Measurements from ENCODE around the gene DHTKD1. TPM values are rescaled to one million over a fixed set of nuclear protein-coding genes. Genes with fewer than 3 reads are reported as not detected.
A peak's percentile ranks its signal among the peaks of the same experiment; 100 is the strongest.

Gene DHTKD1
- total RNA-seq, 2 experiments from 2014 or later: 19.8 to 20.2 TPM

DNA sequence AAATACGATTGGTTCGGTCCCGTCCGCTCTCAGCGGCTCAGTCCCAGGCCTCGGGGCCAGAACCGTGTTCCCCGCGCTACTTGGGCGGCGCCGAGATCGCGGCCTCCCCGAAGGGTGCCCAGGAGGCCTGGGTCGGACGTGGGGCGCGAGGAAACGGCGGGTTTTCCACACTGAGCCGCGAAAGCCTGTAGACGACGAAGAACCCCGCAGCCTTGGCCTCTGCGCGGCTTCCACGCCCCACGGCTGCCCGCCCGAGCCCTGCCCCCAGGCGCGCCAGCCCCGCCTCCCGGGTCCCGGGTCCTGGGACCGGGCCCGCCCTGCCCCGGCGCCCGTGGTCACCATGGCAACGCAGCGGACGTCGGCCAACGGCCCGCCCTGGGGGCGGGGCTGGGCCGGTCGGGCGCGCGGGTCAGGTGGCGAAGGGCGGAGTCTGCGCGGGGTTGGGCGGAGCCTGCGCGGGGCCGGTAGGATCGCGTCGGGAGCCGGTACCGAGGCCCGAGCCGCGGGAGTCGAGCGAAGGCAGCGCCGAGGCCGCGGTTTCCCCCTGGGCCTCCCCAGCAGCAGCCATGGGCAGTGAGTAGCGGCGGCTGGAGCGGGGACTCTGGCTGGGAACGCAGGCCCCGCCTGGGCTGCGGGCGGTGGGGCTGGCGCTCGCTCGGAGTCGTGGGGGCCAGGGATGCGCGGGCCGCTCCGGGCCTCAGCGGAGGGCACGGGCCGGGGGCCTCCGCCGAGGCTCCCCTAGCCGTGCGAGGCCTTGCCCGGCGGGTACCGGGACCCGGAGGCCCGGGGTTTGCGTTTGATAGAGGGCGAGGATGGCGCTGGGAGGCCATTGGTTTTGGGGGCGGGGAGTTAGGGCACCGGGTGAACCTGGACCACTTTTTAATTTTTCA lies 60.7 kb downstream of the DHTKD1 start, which contains the start of gene SEC61A2:
Gene SEC61A2, plus strand, starts transcription at position 456 of the 890 bp plus-strand sequence. Its CDS starts 111 bp downstream, at position 567.
- Mint-ChIP-seq H3K4me1 (peaks cover 31% of the 10 kb centered on the region), H3K27ac (peak within 1 kb of the TSS; percentile 92), H3K4me3 (peak within 1 kb of the TSS; percentile 83), H3K9me3 (no peaks in the 10 kb centered on the region), H3K27me3 (no peaks in the 10 kb centered on the region), H3K36me3 (ENCODE audit: low read depth) (peaks cover 15% of the 10 kb centered on the region)
- ChIA-PET POLR2A (no interaction called here), CTCF (interaction anchor here (0.6 to 1.5 kb wide), 5 partner anchors 11 to 89 kb away, joined by 3 to 6 read pairs (median 3); no protein-coding TSS in a partner anchor)
- peak; percentile 97 for DNase-seq

DNA sequence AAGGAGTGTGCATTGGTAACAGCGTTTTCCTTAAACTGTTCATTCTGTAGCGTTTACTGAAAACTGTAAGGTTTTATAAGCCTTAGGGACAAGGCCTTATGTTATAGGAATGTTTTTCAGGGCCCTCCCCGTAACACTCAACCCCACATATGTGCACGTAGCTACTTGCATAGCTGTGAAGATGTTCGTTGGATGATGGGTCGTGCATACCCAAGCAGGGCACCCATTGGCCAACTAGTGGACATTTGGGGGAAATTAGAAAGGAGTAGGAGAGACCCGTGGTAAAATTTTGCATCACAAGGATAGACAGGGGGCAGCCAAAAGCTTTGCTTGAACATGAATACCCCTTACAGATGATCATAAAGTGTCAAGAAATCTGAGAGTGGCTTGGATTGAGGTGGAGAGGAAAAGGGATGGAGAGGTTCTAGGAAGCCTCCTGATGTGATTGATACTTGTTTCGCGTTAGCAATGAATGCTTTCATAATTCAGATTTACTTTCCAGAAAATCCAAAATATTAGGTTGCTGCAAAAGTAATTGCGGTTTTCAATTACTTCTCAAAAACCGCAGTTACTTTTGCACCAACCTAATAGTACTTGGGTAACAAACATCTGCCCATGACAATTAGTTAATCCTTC lies 61.6 kb downstream of the DHTKD1 start:
- Mint-ChIP-seq H3K36me3 (ENCODE audit: low read depth) (peaks cover 15% of the 10 kb centered on the region), H3K27ac (peak overlapping the region; percentile 83), H3K9me3 (no peaks in the 10 kb centered on the region), H3K27me3 (no peaks in the 10 kb centered on the region), H3K4me3 (peak overlapping the region; percentile 83), H3K4me1 (peaks cover 31% of the 10 kb centered on the region)
- CTCF ChIA-PET: interaction anchor here (0.6 to 1.5 kb wide), 5 partner anchors 10 to 90 kb away, joined by 3 to 6 read pairs (median 3); no protein-coding TSS in a partner anchor
- peak; percentile 53 for DNase-seq
- POLR2A ChIA-PET: no interaction called here

DNA sequence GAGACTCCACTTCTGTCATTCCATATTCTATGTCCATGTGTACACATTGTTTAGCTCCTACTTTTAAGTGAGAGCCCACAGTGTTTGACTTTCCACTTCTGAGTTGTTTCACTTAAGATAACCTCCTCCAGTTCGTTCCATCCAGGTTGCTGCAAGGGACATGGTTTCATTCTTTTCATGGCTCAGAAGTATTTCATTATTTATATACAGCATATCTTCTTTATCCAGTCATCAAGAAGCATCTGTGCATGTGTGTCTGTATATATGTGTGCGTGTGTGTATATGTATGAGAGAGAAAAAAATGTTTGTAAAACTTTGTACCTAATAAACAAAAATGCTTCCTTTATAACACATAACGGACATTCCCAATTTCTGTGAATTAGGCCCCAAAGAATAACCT lies 66.9 kb downstream of the DHTKD1 start:
- Mint-ChIP-seq H3K9me3 (no peaks in the 10 kb centered on the region), H3K36me3 (ENCODE audit: low read depth) (peaks cover 20% of the 10 kb centered on the region), H3K27ac (no peak overlapping the region), H3K27me3 (no peaks in the 10 kb centered on the region), H3K4me3 (no peak overlapping the region), H3K4me1 (peaks cover 12% of the 10 kb centered on the region)
- ChIA-PET CTCF (interaction anchor here (1.2 to 2.0 kb wide), 3 partner anchors 11 to 21 kb away, joined by 3 to 5 read pairs (median 3); no protein-coding TSS in a partner anchor), POLR2A (no interaction called here)
- no peak for DNase-seq

DNA sequence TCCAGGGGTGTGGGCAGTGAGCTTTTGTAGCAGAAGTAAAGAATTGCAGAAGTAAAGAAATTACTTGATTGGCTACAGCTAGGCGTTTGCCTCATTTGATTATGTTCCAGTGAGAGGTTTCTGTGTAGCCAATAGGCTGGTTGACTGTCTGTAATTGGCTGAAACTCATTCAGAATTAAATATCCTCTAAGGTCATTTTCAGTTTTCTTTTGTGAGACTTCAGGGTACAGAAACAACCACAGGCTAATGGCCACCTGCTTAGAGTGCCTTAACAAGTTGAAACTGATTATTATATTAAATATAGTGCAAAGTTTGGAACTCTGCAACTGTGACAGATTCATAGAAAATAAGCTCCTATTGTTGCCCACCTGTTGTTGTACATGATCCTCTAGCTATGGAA lies 71.3 kb downstream of the DHTKD1 start:
- Mint-ChIP-seq H3K36me3 (ENCODE audit: low read depth) (peaks cover 27% of the 10 kb centered on the region), H3K4me3 (no peak overlapping the region), H3K9me3 (no peaks in the 10 kb centered on the region), H3K4me1 (peaks cover 2% of the 10 kb centered on the region), H3K27ac (no peak overlapping the region), H3K27me3 (no peaks in the 10 kb centered on the region)
- ChIA-PET POLR2A (no interaction called here), CTCF (interaction anchor here (0.6 to 1.3 kb wide), 5 partner anchors 10 to 117 kb away, joined by 3 to 4 read pairs (median 4); partner anchors contain the start of genes CDC123 and NUDT5)
- no peak for DNase-seq

DNA sequence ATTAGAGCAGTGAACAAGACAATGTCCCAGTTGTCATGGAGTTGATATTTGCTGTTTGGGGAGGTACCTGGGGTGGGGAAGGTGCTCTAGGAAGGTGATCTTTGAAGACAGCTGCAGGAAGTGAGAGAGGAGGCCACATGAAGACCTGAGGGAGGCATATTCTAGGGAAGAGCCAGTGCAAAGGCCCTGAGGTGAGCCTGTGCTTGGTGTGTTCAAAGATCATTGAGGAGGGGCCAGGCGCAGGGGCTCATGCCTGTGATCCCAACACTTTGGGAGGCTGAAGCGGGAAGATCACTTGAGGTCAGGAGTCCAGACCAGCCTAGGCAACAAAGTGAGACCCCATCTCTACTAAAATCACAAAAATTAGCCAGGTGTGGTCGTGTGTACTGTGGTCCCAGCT lies 75.8 kb downstream of the DHTKD1 start:
- Mint-ChIP-seq H3K9me3 (no peaks in the 10 kb centered on the region), H3K27ac (no peak overlapping the region), H3K36me3 (ENCODE audit: low read depth) (peaks cover 26% of the 10 kb centered on the region), H3K27me3 (no peaks in the 10 kb centered on the region), H3K4me1 (peaks cover 2% of the 10 kb centered on the region), H3K4me3 (no peak overlapping the region)
- CTCF ChIA-PET: interaction anchor here (0.7 to 1.3 kb wide), 4 partner anchors 9 to 23 kb away, joined by 3 read pairs; no protein-coding TSS in a partner anchor
- no peak for DNase-seq
- POLR2A ChIA-PET: no interaction called here

DNA sequence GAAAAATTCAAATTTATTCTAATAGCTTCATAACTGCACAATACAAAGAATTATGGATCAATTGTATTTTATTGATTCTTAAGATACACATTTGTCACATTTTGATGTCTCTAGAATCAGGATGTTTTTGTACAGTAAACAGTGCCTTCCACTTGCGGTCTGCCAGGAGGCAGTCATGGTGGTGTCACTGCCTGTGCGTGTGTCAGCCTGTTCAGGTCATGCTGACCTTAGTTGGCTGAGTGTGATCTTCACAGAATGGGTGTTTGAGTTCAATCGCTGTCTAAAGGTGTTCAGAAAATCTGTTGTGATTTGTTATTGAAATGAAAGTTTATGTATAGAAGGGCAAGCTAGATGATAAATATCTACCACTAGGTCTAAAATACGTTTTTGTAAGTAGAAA lies 81.4 kb downstream of the DHTKD1 start:
- DNase-seq: no peak
- Mint-ChIP-seq H3K4me3 (no peak overlapping the region), H3K27me3 (no peaks in the 10 kb centered on the region), H3K4me1 (no peaks in the 10 kb centered on the region), H3K27ac (no peak overlapping the region), H3K36me3 (ENCODE audit: low read depth) (peaks cover 21% of the 10 kb centered on the region), H3K9me3 (no peaks in the 10 kb centered on the region)
- POLR2A ChIA-PET: no interaction called here
- CTCF ChIA-PET: no interaction called here

DNA sequence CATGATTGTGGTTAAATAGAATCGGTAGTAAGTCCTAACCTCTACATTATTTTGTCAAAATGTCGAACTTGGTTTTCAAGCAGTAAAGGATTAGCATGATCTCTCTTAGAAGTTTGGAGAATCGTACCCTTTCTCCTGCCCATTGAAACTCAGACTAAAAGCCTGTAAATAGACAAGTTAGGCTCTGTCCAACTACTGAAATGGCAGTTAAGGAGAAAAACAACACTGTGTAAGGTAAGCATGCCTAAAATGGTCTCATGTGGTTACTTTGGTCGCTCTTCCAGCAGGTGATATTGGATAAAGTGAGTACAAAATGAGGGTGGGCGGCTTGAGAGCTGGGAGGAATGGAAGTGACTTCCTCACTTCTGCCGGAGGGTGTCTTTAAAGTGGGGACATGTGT lies 85.8 kb downstream of the DHTKD1 start:
- H3K4me1 Mint-ChIP-seq: no peaks in the 10 kb centered on the region
- ChIA-PET POLR2A (no interaction called here), CTCF (no interaction called here)
- no peaks in the 10 kb centered on the region for H3K27me3 Mint-ChIP-seq
- no peak overlapping the region for H3K27ac Mint-ChIP-seq
- DNase-seq: no peak
- H3K9me3 Mint-ChIP-seq: no peaks in the 10 kb centered on the region
- H3K4me3 Mint-ChIP-seq: no peak overlapping the region
- peaks cover 27% of the 10 kb centered on the region for H3K36me3 Mint-ChIP-seq (ENCODE audit: low read depth)

DNA sequence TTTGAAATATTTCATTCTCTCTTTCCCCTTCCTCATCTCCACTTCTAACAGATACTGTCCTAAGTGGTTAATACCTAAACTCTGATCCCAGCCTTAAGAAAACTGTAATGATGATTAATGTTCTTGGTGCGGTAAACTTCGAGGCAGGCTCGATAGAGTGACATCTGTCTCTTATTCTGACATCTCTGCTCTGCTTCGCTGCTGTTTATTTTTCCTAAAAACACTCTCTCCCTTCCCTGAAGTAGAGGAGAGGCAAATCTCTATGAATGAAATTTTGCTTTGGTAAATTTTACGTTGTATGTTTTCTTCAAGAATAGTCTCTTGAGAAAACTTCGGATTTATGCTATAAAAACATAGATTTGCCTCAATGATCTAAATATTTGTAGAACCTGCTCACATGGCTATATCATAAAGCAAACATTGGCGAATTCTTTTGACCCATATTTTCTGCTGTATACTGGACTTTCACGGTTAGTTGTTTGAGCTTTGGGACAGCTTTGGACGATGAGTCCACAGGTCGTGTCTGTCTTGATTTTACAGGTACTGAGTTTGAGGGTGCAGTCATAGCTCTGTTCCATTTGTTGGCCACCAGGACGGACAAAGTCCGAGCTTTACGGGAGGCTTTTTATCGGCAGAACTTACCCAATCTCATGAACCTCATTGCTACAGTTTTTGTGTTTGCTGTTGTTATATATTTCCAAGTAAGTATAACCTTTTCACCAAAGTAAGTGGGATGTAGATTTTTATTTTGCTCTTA lies 87.8 kb downstream of the DHTKD1 start:
- POLR2A ChIA-PET: no interaction called here
- CTCF ChIA-PET: no interaction called here
- Mint-ChIP-seq H3K4me1 (no peaks in the 10 kb centered on the region), H3K27ac (no peak overlapping the region), H3K27me3 (no peaks in the 10 kb centered on the region), H3K36me3 (ENCODE audit: low read depth) (peaks cover 32% of the 10 kb centered on the region), H3K9me3 (no peaks in the 10 kb centered on the region), H3K4me3 (no peak overlapping the region)
- no peak for DNase-seq

DNA sequence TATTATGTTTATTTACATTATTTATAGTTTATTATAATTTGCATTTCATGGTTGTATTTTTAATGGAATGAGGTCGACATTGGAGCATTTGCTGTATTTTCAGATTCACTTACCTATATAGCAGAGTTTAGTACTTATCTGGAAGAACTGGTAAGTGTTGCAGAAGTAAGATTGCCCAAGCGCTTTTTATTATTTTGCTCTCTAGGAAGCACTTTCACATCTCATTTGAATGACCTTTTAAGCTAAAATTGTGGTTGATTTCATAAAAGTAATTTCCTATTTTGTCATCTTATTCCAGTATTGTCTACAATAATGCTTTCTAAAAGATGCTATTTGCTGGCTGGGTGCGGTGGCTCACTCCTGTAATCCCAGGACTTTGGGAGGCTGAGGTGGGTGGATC lies 89.4 kb downstream of the DHTKD1 start:
- CTCF ChIA-PET: interaction anchor here (0.6 to 1.4 kb wide), 2 partner anchors 9 to 23 kb away, joined by 3 to 4 read pairs; no protein-coding TSS in a partner anchor
- POLR2A ChIA-PET: no interaction called here
- Mint-ChIP-seq H3K4me1 (no peaks in the 10 kb centered on the region), H3K36me3 (ENCODE audit: low read depth) (peaks cover 41% of the 10 kb centered on the region), H3K27ac (no peak overlapping the region), H3K4me3 (no peak overlapping the region), H3K9me3 (no peaks in the 10 kb centered on the region), H3K27me3 (no peaks in the 10 kb centered on the region)
- no peak for DNase-seq

DNA sequence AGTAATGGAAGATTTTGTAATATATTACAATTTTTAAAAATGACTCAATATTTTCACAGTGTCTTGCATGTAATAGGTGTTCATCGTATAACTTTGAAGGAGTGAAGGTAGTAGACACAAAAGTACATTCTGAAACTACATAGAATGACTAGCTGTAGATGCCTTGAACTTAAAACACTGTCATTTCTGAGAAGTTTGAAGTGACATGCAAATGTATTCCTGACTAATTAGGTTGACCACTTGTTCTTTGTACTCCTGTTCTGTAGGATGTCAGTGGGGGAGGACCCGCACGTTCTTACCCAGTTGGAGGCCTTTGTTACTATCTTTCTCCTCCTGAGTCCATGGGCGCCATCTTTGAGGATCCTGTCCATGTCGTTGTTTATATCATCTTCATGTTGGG lies 91.9 kb downstream of the DHTKD1 start:
- H3K4me1 Mint-ChIP-seq: no peaks in the 10 kb centered on the region
- H3K27me3 Mint-ChIP-seq: no peaks in the 10 kb centered on the region
- H3K4me3 Mint-ChIP-seq: no peak overlapping the region
- ChIA-PET POLR2A (interaction anchor here (0.6 kb wide), 1 partner anchor 307 kb away, joined by 3 read pairs; no protein-coding TSS in a partner anchor), CTCF (no interaction called here)
- H3K27ac Mint-ChIP-seq: no peak overlapping the region
- H3K36me3 Mint-ChIP-seq (ENCODE audit: low read depth): peaks cover 48% of the 10 kb centered on the region
- H3K9me3 Mint-ChIP-seq: no peaks in the 10 kb centered on the region
- no peak for DNase-seq

DNA sequence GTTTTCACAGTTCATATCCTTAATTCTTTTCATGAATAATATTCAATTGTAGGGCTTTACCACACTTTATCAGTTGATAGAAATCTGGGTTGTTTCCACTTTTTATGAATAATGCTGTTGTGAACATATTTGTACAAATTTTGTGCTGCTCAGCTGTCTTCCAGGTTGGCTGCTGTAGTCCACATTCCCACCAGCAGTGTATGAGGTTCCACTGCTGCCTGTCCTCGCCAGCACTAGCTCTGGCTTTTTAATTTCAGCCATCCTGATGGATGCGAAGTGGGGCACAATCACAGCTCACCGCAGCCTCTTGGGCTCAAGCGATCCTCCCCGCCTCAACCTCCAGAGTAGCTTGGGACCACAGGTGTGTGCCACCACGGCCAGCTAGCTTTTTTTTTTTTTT lies 94.2 kb downstream of the DHTKD1 start:
- H3K27me3 Mint-ChIP-seq: no peaks in the 10 kb centered on the region
- no peaks in the 10 kb centered on the region for H3K4me1 Mint-ChIP-seq
- no peaks in the 10 kb centered on the region for H3K9me3 Mint-ChIP-seq
- no peak overlapping the region for H3K27ac Mint-ChIP-seq
- H3K4me3 Mint-ChIP-seq: no peak overlapping the region
- ChIA-PET CTCF (interaction anchor here (1.2 to 1.5 kb wide), 2 partner anchors 23 to 52 kb away, joined by 3 to 4 read pairs; no protein-coding TSS in a partner anchor), POLR2A (no interaction called here)
- H3K36me3 Mint-ChIP-seq (ENCODE audit: low read depth): peaks cover 46% of the 10 kb centered on the region
- no peak for DNase-seq

DNA sequence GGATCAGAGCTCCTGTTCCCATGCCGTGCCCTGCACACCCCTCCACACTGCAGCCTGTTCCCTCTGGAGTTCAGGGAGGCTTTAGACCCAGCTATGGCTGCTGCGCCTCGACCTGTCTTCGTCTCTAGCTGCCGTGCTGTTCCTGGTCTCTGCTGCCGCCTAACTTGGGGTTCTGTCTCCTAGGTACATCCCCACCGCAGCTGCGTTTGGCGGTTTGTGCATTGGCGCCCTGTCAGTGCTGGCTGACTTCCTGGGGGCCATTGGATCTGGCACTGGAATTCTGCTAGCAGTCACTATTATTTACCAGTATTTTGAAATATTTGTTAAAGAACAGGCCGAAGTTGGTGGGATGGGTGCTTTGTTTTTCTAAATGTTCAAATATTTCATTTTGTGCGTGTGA lies 95.3 kb downstream of the DHTKD1 start:
- no peak overlapping the region for H3K4me3 Mint-ChIP-seq
- POLR2A ChIA-PET: no interaction called here
- CTCF ChIA-PET: interaction anchor here (1.2 kb wide), 1 partner anchor 50 kb away, joined by 4 read pairs; no protein-coding TSS in a partner anchor
- H3K27me3 Mint-ChIP-seq: no peaks in the 10 kb centered on the region
- no peaks in the 10 kb centered on the region for H3K4me1 Mint-ChIP-seq
- no peaks in the 10 kb centered on the region for H3K9me3 Mint-ChIP-seq
- DNase-seq: no peak
- peaks cover 43% of the 10 kb centered on the region for H3K36me3 Mint-ChIP-seq (ENCODE audit: low read depth)
- H3K27ac Mint-ChIP-seq: no peak overlapping the region

Measured in activated CD4-positive, alpha-beta T cell treated with anti-CD3 and anti-CD28 coated beads, Interleukin-2, amount 10 ng/mL, durations not matched to agents 7 days and 5 days (primary cell).